HG02571 (cell line): Measurements from ENCODE around the gene SCYGR6.

Source experiments
- ATAC-seq: cut with Tn5 transposase; IDR thresholded peaks from one replicate; pipeline ENCODE4 v1.9.1; 2021; ENCODE audit warnings: mild to moderate bottlenecking, moderate library complexity; ENCODE audit not compliant: unreplicated experiment

The SCYGR6 gene

DNA sequence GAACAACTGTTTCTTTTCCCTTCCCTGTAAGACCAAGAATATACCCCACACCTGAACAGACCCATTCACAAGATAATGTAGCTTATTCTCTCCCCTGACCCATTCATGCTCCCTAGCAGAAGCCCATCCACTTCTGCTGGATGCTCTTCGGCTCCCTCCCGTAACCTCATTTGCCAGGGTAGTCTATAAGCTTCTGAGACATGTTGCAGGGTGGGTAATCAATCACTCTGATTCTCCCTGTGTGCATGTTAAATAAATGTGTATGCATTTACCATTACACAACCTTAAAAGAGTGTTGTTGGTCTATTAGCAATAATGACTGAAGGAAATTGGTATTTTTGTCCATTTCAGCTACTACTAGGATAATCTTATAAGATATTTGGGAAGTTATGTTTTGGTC, 8.1 kb downstream of the SCYGR6 start:
- no peak for ATAC-seq

DNA sequence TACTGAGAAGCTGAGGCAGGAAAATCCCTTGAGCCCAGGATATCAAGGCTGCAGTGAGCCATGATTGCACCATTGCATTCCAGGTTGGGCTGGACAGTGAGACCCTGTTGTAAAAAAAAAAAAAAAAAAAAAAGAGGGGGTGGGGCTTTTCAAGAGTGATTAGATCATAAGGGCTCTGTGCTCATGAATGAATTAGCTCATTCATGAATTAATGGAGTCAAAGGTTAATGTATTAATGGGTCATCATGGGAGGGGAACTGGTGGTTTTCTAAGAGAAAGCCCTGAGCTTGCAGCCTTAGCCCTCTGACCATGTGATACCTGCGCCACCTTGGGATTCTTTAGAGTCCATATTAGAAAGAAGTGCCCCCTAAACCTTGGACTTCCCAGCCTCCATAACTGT, 11.3 kb downstream of the SCYGR6 start:
- no peak for ATAC-seq

DNA sequence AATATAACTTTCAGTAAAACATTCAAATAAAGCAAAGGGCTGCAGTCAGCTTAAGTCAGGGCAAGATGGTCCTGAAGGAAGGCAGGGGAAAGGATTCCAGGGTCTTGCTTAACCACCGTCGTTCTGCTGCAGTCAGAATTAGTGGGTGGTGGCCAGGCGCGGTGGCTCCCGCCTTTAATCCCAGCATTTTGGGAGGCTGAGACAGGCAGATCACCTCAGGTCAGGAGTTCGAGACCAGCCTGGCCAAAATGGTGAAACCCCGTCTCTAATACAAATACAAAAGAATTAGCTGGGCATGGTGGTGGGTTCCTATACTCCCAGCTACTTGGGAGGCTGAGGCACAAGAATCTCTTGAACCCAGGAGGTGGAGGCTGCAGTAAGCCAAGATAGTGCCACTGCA, 13.6 kb downstream of the SCYGR6 start:
- ATAC-seq = no peak

DNA sequence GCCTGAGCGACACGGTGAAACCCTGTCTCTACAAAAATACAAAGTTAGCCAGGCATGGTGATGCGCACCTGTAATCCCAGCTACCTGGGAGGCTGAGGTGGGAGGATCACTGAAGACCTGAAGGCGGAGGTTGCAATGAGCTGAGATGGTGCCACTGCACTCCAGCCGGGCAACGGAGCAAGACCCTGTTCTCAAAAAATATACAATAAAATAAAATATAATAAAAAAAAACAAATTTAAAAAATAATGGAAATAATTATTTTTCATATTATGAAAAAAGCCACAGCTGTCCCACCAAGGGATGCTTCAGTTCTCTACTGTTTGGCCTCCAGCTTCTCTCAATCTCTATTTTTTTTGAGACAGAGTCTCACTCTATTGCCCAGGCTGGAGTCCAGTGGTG, 17.2 kb downstream of the SCYGR6 start:
- ATAC-seq = no peak

DNA sequence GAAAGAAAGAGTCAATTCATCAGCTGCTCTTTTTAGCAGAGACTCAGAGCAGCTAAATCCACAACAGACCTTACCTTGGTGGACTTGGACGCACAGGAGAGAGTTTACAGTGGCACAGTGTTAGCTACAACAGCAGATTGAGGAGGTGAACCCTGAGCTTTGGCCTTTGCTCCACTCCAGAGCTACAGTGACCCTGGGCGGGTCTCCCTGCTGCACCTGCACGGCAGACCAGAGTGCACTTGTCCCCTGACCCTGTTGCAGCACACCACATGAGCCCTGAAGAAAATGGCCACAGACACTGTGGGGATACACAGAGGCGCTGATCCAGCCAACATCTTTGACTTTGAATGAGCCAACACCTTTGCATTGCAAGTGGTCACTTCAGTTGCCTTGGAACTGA, 17.7 kb downstream of the SCYGR6 start:
- no peak for ATAC-seq

DNA sequence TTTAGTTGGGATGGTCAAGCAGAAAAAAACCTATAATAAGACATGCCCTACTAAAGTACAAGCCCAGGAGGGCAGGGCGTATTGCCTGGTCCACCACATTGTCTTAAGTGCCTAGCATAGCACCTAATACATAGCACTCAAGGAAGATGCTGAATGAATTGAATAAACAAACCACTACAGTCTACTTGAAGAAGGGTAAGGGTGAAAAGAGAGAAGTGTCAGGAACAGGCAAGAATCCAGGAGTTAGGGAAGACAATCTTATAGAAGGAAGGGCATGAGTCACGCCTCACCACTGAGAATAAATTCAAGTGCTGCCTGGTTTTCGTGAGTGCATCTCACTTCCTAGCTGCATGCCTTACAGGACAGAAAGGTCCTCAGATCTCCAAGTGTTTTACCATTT, 20.6 kb downstream of the SCYGR6 start:
- no peak for ATAC-seq

DNA sequence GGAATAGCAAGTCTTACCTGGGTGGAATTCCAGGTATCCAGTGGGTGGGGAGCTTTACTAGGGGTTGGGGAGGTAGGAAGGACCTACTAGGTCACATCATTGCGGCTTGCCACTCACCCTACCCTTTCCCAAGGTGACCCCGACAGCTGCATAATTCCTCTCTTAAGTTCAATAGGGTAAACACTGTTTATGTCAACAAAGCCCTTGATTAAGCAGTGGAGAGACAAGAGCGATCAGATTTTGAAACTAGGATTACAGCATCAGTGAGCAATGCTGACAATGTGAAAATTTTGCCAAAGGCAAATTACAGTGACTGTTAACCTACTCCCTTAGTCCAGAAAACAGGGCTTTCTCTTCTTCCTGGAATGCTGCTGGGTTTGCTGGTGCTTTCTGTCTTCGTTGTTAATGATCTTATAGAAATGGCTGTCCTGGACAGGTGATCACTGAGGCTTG, 21.3 kb downstream of the SCYGR6 start:
- ATAC-seq = no peak

DNA sequence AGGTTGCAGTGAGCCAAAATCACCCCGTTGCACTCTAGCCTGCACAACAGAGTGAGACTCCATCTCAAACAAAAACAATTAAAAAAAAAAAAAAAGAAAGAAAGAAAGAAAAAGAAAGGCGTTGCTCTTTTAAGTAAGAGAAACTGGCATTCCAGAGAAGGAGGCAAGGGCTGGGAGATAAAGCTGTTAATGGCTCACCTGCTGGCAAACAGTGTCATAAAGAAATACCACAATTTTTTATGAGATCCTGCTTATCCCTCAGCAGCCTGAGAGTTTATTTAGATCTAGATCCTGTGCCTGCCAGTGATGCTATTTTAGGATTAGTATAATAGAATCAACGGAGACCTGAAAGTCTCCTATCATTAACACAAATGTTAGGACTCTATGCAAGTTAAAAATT, 23.0 kb downstream of the SCYGR6 start:
- no peak for ATAC-seq

DNA sequence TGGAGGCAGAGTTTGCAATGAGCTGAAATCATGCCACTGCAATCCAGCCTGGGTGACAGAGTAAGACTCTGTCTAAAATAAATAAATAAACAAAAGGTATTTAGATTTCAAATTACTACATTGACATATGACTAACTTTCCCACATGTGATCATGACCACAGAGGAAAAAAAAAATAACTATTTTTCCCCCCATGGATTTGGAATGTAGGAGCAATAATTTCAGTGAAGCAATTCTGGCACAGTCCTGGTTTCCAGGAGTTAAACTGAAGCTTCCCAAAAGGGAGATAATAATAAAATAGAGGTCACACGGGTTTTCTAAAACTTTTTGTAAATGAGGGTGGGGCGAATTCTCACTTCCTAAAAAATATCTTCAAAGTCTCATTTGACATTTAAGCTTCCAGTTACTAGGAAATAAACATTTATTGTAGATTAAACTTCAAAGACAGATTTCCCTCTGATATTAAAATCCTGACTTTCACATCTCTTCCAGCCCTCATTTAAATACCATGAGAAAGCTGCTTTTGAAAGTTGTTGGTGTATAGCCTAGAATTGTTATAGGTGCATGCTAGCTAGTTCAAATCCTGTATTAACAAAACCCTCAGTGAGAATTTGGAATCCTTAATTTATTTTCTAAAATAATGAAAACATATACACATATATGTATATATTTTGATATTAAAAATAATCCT, 27.4 kb downstream of the SCYGR6 start:
- ATAC-seq = no peak

DNA sequence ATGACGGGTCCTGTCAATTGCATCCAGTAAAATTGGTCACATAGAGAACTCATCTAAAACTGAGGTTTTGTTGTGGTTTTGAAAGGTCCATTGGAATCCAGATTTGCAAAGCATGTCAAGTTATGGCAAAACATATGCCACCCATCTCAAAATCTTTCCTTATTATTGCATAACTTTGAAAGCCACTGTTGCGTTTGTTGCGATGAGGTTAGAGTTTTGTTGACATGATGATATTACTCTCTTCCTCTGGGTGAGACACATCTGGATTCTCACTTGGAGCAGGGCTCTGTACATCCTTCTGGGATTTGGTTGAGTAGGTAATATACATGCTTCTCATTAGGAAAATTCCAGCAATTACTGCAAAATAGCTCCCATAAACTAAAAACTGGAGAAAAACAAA, 37.4 kb downstream of the SCYGR6 start:
- no peak for ATAC-seq

DNA sequence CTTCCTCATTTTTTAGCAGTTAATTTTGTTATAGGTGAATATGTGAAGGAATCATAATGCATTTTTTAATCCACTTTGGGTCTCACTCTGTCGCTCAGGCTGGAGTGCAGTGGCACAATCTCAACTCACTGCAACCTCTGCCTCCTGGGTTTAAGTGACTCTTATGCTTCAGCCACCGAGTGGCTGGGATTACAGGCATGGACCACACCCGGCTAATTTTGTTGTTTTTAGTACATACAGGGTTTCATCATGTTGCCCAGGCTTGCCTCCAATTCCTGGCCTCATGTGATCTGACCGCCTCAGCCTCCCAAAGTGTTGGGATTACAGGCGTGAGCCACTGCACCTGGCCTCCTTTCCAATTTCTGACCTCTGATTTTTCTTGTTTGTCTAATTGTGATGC, 40.3 kb downstream of the SCYGR6 start:
- no peak for ATAC-seq

DNA sequence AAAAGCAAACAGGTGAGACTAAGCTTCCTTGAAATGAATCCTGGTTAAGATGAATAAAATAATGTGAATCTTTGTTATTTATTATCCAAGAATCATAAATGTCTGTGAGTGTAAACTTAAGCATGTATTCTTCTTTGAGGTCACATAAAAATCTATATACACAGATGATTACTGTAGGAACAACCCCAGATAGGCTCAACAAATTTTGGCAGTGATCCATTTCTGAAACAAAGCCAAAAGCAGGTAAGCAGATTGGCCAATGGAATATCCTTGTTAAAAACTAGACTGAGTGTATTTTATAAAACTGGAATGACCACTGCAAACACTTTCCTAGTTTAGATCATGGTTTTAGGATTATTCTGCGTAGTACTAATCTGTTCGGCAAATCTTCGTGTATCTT, 46.6 kb downstream of the SCYGR6 start:
- ATAC-seq = no peak

DNA sequence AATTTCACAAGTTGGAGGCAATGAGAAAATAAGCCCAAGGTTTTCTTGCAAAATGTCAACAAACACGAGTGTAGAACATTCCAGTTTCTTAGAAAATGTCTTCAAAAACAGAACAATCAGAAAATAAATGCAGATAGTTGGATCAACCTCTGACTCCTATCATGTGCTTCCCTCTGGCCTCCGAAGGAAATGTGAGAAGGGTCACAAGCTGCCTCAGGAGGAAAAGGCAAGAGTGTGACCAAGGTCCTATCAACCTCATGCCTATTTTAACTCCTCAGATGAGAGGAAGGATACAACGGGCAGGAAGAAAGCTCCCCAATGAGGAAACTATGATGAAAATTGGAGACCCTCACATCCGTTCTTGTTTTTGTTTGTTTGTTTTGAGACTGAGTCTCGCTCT, 50.1 kb downstream of the SCYGR6 start:
- no peak for ATAC-seq
